Skin epidermis (tissue), 12 donors: ENCODE results near the gene REXO2.

Source experiments
- H3K27ac ChIP-seq, 21 experiments: fragments of 200-600 bp; sonication (generic) in 11 of 21; one replicate each; pipeline ENCODE4 v1.5.0; 2020; ENCODE audit warnings: mild to moderate bottlenecking in 3 of 21, inconsistent platforms in 2 of 21, moderate library complexity in 2 of 21
- H3K4me3 ChIP-seq, 7 experiments: fragments of 200-600 bp; sonication (generic) in 2 of 7; one replicate each; pipeline ENCODE4 v1.5.0; 2020; ENCODE audit warnings: inconsistent platforms in 2 of 7, mild to moderate bottlenecking in 2 of 7, moderate library complexity in 1 of 7

Gene REXO2

GRCh38 chr11:114438303-114438702 is 964 bp upstream of the REXO2 start:
- Histone ChIP-seq H3K27ac (peak overlapping the region in 8 of 21 experiments; percentile 50 to 92 (median 80)), H3K4me3 (no peak overlapping the region)

- Histone ChIP-seq H3K4me3 (peak overlapping the region; percentile 76 to 98 (median 93)), H3K27ac (peak overlapping the region in 19 of 21 experiments; percentile 41 to 93 (median 89))
Measured at GRCh38 chr11:114440121-114440860, 1.0 kb downstream of the REXO2 start.

GRCh38 chr11:114440971-114441763 is 1.9 kb downstream of the REXO2 start:
- H3K4me3 ChIP-seq, result peak overlapping the region in 1 of 7 experiments; percentile 76

GRCh38 chr11:114441921-114442320 is 2.7 kb downstream of the REXO2 start:
- no peak overlapping the region for H3K27ac ChIP-seq
- H3K4me3 ChIP-seq, result no peak overlapping the region

More at GRCh38 chr11:114440971-114441763, 1.9 kb downstream of the REXO2 start:
- peak overlapping the region in 1 of 21 experiments; percentile 88 for H3K27ac ChIP-seq

DNA sequence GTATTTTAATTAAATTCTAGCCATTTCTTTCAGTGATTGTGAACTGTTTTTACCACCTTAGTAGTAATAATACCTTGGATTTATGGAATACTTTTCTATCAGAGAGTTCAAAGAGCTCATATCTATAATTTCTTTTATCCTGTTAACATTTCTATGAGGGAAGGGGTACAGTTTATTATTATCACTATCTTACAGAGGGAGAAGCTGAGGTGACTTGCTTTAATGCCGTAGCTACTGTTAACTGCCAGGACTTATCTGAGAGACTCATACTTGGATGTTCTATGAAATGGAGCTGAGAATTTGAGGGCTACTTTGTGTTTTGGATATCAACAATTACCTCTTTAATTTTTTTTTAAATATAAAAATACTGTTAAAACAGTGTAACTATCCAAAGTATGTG is 3.3 kb downstream of the REXO2 start:
- no peak overlapping the region for H3K4me3 ChIP-seq
- H3K27ac ChIP-seq, result peak overlapping the region in 1 of 21 experiments; percentile 13

DNA sequence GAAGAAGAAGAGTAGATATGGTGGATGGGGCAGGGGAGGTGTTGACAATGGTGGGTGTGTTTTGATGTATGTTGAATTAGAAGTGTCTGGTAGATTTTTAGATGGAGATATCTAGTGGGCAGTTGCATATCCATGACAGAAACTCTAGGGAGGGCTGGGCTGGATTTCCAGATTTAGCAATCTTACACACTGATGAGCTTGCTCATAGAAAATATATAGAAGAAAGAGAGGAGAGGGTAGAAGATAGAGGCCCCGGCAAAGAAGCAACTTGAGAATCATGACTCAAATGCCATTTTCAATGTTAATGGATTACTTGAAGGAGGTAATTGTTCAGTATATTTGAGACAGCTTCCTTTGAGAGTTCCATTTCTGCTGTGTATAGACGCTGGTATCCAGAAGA is 8.2 kb downstream of the REXO2 start:
- Histone ChIP-seq H3K4me3 (no peak overlapping the region), H3K27ac (no peak overlapping the region)

- no peak overlapping the region for H3K27ac ChIP-seq
- H3K4me3 ChIP-seq, result no peak overlapping the region
Measured at GRCh38 chr11:114447892-114448291, 8.6 kb downstream of the REXO2 start.

- Histone ChIP-seq H3K27ac (no peak overlapping the region), H3K4me3 (no peak overlapping the region)
Measured at GRCh38 chr11:114448749-114449482, 9.6 kb downstream of the REXO2 start.

DNA sequence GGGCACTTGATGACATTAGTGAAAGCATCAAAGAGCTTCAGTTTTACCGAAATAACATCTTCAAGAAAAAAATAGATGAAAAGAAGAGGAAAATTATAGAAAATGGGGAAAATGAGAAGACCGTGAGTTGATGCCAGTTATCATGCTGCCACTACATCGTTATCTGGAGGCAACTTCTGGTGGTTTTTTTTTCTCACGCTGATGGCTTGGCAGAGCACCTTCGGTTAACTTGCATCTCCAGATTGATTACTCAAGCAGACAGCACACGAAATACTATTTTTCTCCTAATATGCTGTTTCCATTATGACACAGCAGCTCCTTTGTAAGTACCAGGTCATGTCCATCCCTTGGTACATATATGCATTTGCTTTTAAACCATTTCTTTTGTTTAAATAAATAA is 10.6 kb downstream of the REXO2 start:
- Histone ChIP-seq H3K4me3 (no peak overlapping the region), H3K27ac (no peak overlapping the region)

DNA sequence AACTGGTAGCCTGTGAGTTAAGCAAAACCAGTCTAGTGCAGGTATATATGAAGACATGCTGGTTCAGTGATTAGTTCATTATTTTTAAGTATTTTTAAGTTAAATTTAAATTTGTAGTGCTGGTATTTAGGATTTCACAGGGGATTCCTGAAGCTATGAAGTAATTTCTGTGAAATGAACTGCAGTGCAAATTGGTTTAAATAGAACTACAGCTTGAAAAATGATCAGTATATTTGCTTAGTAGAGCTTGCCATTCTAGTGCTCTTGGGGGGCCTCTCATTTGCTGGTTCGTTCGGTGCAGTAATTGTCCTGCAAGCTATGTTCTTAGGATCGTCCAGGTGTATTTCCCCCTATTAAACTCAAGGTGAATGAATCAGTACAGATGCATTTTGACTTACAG is 13.1 kb downstream of the REXO2 start:
- Histone ChIP-seq H3K4me3 (no peak overlapping the region), H3K27ac (no peak overlapping the region)

DNA sequence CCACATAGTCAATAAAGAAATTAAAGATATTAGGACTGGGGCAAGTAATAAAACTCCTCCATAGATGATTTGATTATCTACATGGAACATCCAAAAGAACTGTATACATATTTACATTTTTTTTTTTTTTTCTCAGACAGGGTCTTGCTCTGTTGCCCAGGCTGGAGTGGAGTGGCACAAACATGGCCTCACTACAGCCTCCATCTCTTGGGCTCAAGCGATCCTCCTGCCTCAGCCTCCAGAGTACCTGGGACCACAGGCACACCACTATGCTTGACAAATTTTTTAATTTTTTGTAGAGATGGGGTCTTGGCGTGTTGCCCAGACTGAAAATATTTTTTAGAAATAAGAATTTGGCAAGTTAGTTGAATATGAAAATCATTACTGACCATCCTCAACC is 24.7 kb downstream of the REXO2 start:
- Histone ChIP-seq H3K27ac (no peak overlapping the region), H3K4me3 (no peak overlapping the region)

GRCh38 chr11:114466742-114467141 is 27.5 kb downstream of the REXO2 start:
- no peak overlapping the region for H3K27ac ChIP-seq

GRCh38 chr11:114472661-114473060 is 33.4 kb downstream of the REXO2 start:
- Histone ChIP-seq H3K4me3 (no peak overlapping the region), H3K27ac (no peak overlapping the region)

More at GRCh38 chr11:114466742-114467141, 27.5 kb downstream of the REXO2 start:
- H3K4me3 ChIP-seq, result no peak overlapping the region

DNA sequence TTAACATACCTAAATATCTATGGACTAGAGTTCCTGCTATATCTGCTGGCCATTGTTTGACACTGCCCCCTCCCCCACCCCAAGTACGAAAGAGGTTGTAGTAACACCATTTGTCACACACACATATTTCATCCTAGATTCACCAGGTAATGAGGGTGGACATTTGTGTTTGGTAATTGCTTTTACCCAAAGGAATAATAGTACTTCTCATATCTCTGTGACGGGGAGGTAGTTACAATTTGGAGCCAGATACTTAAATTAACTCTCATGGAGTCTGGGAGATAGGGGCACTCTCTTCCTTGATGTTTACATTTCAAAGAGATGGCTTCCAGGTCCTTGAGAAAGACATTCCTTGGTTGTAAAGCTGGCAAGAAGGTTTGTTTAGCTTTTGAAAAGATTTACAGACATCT is 38.7 kb downstream of the REXO2 start:
- H3K27ac ChIP-seq, result no peak overlapping the region
- no peak overlapping the region for H3K4me3 ChIP-seq

- Histone ChIP-seq H3K27ac (no peak overlapping the region), H3K4me3 (no peak overlapping the region)
Measured at GRCh38 chr11:114478768-114479167, 39.5 kb downstream of the REXO2 start.

GRCh38 chr11:114479331-114479730 is 40.1 kb downstream of the REXO2 start:
- Histone ChIP-seq H3K4me3 (no peak overlapping the region), H3K27ac (no peak overlapping the region)

DNA sequence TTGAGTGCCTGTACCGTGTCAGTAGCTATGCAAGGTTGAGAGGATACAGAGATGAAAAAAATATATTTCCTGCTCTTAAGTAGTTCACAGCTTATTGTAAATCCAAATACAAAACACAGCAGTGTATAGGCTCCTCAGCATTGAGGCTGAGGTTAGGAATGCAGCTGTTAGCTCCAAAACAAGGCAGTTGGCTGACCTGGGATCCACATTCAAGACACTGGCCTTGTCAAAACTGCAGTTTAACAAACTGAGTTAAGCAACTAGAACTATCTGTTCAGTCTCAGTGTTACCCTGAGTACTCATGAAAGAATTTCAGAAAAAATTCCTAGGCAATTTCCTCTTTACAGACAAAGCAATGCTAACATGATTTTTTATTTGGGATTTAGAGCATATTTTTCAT is 42.8 kb downstream of the REXO2 start:
- no peak overlapping the region for H3K4me3 ChIP-seq
- no peak overlapping the region for H3K27ac ChIP-seq

- H3K4me3 ChIP-seq, result no peak overlapping the region
- no peak overlapping the region for H3K27ac ChIP-seq
Measured at GRCh38 chr11:114483929-114484328, 44.7 kb downstream of the REXO2 start.

- Histone ChIP-seq H3K27ac (no peak overlapping the region), H3K4me3 (no peak overlapping the region)
Measured at GRCh38 chr11:114496915-114497314, 57.6 kb downstream of the REXO2 start.

GRCh38 chr11:114499756-114500155 is 60.5 kb downstream of the REXO2 start:
- H3K4me3 ChIP-seq, result no peak overlapping the region
- no peak overlapping the region for H3K27ac ChIP-seq
